Measurements from ENCODE around the gene AMBRA1. TPM values are rescaled to one million over a fixed set of nuclear protein-coding genes. Genes with fewer than 3 reads are reported as not detected.

AMBRA1 gene
- total and polyA plus RNA-seq, 2 of the 8 experiments (the other 6 are each of a cell fraction or from before 2014, with no cell fraction given): 14.2 to 37.4 TPM

DNA sequence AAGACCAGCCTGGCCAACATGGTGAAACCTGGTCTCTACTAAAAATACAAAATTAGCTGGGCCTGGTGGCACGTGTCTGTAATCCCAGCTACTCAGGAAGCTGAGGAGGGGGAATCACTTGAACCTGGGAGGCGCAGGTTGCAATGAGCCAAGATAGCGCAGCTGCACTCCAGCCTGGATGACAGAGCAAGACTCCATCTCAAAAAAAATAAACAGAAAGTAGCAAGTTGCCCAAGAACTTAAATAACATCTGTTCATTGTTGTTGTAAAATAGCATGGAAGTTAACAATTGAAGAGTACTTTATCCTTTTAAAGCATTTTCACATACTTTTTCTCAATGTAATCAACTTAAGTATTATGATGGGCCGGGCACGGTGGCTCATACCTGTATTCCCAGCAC is 5.7 kb downstream of the AMBRA1 start:
- no peak overlapping the region for H4K5ac ChIP-seq (ENCODE audit: insufficient read length, low read depth, low read length)
- 93% methylated on average over 5 of the region's 5 CpGs; no CpG with 5 or more reads in 1 of the 2 experiments for WGBS, 2 experiments (ENCODE audit: extremely low coverage in 1 of 2, insufficient coverage in 1 of 2, insufficient read length in 1 of 2, insufficient replicate concordance in 2 of 2, low coverage in 1 of 2, low lambda C conversion rate in 2 of 2, missing lambda C conversion rate in 1 of 2)
- no peak overlapping the region for H2BK15ac ChIP-seq (ENCODE audit: low read length)
- H3K27ac ChIP-seq (ENCODE audit: low read depth, low read length): no peak overlapping the region
- H3K79me1 ChIP-seq (ENCODE audit: low read depth, low read length): peaks cover under 1% of the 10 kb centered on the region; the same call in 1 of the 2 replicates
- no peak overlapping the region for H2BK5ac ChIP-seq (ENCODE audit: low read depth, low read length)
- H2AK5ac ChIP-seq (ENCODE audit: low read depth, low read length): no peak overlapping the region
- no peak overlapping the region for H3K9ac ChIP-seq (replicated peaks in 1 of 4; ENCODE audit: extremely low read depth in 1 of 4, low read depth in 3 of 4, low read length in 3 of 4)
- no peak overlapping the region for H4K8ac ChIP-seq (ENCODE audit: extremely low read depth, insufficient read depth, low read length)
- FAIRE-seq (no peak), DNase-seq (ENCODE audit: low read depth in 1 of 2, low spot score in 2 of 2) (no peak)
- H4K91ac ChIP-seq (replicated peaks; ENCODE audit: insufficient read length, low read length): no peak overlapping the region
- no peak overlapping the region for H3K14ac ChIP-seq (ENCODE audit: insufficient read length)
- no peak overlapping the region for H3K4me2 ChIP-seq (ENCODE audit: insufficient read depth in 1 of 2, low read depth in 2 of 2, low read length in 2 of 2)
- CTCF ChIA-PET (ENCODE audit: partially characterized antibody): interaction anchor here (0.7 kb wide), 1 partner anchor 455 kb away, joined by 3 read pairs; no protein-coding TSS in a partner anchor
- H2BK120ac ChIP-seq (replicated peaks; ENCODE audit: low read depth, low read length): no peak overlapping the region
- no peak overlapping the region for H3K56ac ChIP-seq (replicated peaks; ENCODE audit: insufficient read length, low read depth, low read length)
- TF ChIP-seq BACH1 (IDR thresholded peaks at IDR 0.05; ENCODE audit: low read length): no peak
- no peak for TF ChIP-seq GTF2F1 (IDR thresholded peaks at IDR 0.05; ENCODE audit: borderline replicate concordance, low read depth, low read length)
- no peak for TF ChIP-seq ZNF274 (IDR thresholded peaks at IDR 0.05; ENCODE audit: borderline replicate concordance, extremely low read depth, low read length)
- TF ChIP-seq TEAD4 (IDR thresholded peaks at IDR 0.05; ENCODE audit: low read depth, low read length): no peak
- TF ChIP-seq SIX5 (IDR thresholded peaks at IDR 0.05; ENCODE audit: low read depth, low read length): no peak
- TF ChIP-seq RFX5 (IDR thresholded peaks at IDR 0.05; ENCODE audit: borderline replicate concordance, low read depth, low read length): no peak
- TF ChIP-seq PHF8 (conservative IDR thresholded peaks at IDR 0.05; ENCODE audit: low read depth, low read length): no peak
- TF ChIP-seq POLR2A (IDR thresholded peaks at IDR 0.05; ENCODE audit: control extremely low read depth in 1 of 2, low read depth in 2 of 2, low read length in 2 of 2): no peak
- TF ChIP-seq CBX5 (IDR thresholded peaks at IDR 0.05; ENCODE audit: low read depth, low read length): no peak
- no peak for TF ChIP-seq RBBP5 (IDR thresholded peaks at IDR 0.05; ENCODE audit: borderline replicate concordance, low read depth, low read length)
- TF ChIP-seq RNF2 (IDR thresholded peaks at IDR 0.05; ENCODE audit: borderline replicate concordance, low read depth, low read length, missing control alignments, poor library complexity, severe bottlenecking): no peak
- peaks cover 8 to 78% of the 10 kb centered on the region in 2 experiments for H3K79me2 ChIP-seq (ENCODE audit: control insufficient read depth in 1 of 2, insufficient read depth in 2 of 2, low read length in 2 of 2)
- H3K4me3 ChIP-seq (ENCODE audit: extremely low read depth in 1 of 4, insufficient read depth in 2 of 4, low read depth in 3 of 4, low read length in 4 of 4): no peak overlapping the region
- H3K18ac ChIP-seq (ENCODE audit: extremely low read depth, low read length): no peak overlapping the region
- H3K27me3 ChIP-seq (replicated peaks in 1 of 4; ENCODE audit: control insufficient read depth in 3 of 4, extremely low read depth in 1 of 4, insufficient read depth in 3 of 4, low read length in 3 of 4): no peaks in the 10 kb centered on the region
- H2BK20ac ChIP-seq (ENCODE audit: low read length): no peak overlapping the region
- no peak overlapping the region for H3K23ac ChIP-seq (ENCODE audit: insufficient read length)
- H3K4me1 ChIP-seq (replicated peaks in 1 of 4; ENCODE audit: control insufficient read depth in 3 of 4, insufficient read depth in 4 of 4, low read length in 3 of 4): no peaks in the 10 kb centered on the region; a peak in 1 of 7 replicates
- H3K9me3 ChIP-seq (ENCODE audit: insufficient read depth in 2 of 2, low read depth in 1 of 2, low read length in 1 of 2): no peaks in the 10 kb centered on the region
- no peak overlapping the region for H2AFZ ChIP-seq (ENCODE audit: low read length)
- peaks cover 3% of the 10 kb centered on the region in 2 experiments for H4K20me1 ChIP-seq (replicated peaks in 1 of 2; ENCODE audit: control insufficient read depth in 1 of 2, insufficient read depth in 2 of 2, low read length in 2 of 2)
- POLR2A ChIA-PET (ENCODE audit: partially characterized antibody): interaction anchor here (0.6 kb wide), 1 partner anchor 116 kb away, joined by 3 read pairs; no protein-coding TSS in a partner anchor
- no peak overlapping the region for H2BK12ac ChIP-seq (ENCODE audit: low read depth, low read length)
- no peak overlapping the region for H3K4ac ChIP-seq (replicated peaks; ENCODE audit: insufficient read length, low read depth, low read length)
- H3K23me2 ChIP-seq (ENCODE audit: low read depth, low read length): no peaks in the 10 kb centered on the region
- H3K36me3 ChIP-seq (ENCODE audit: control insufficient read depth in 2 of 4, insufficient read depth in 4 of 4, low read length in 3 of 4): no peaks in the 10 kb centered on the region

Measured in H1 (cell line).